DMS153 treated with DMSO at 0.1 percent for 48 hours (cell line): Measurements from ENCODE around the gene LPCAT1.

Experiments used
- DNase-seq: peaks from one replicate; lab custom pipeline; 2025; ENCODE audit not compliant: unreplicated experiment; lab: John Stamatoyannopoulos, UW

LPCAT1 gene

GRCh38 chr5:1414311-1415058 is 109.3 kb downstream of the LPCAT1 start:
- DNase-seq: no peak

- DNase-seq: no peak
These were observed 110.0 kb downstream of the LPCAT1 start for GRCh38 chr5:1413611-1414241.

GRCh38 chr5:1413211-1413610 is 110.5 kb downstream of the LPCAT1 start:
- DNase-seq: no peak

- DNase-seq: no peak
These were observed 111.1 kb downstream of the LPCAT1 start for GRCh38 chr5:1412621-1413020.

- DNase-seq: no peak
These were observed 111.6 kb downstream of the LPCAT1 start for GRCh38 chr5:1412163-1412562.
